ENCODE results near the gene CLEC11A. TPM values are rescaled to one million over a fixed set of nuclear protein-coding genes. Genes with fewer than 3 reads are reported as not detected.

CLEC11A gene
- total RNA-seq, 1 experiment from 2014 or later = 59.1 TPM

DNA sequence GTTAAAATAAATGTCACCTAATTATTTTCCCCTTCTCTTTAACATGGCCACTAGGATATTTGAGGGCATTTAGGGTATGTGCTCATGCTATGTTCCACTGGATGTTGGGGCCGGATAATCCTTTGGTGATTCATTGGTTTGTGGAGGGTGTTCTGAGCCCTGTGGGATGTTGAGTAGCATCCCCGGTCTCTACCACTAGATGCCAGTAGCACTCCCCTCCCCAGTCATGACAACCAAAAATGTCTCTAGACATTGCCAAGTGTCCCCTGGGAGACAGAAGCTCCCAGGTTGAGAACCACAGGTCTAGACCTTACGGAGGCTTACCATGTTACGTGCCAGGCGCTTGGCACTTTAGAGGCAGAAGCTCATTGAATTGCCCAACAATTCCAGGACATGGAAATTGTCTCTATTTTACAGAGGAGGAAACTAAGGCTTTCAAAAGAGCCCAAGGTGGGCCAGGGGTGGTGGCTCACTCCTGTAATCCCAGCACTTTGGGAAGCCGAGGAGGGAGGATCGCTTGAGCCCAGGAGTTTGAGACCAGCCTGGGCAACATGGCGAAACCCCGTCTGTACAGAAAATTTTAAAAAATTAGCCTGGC lies 17.6 kb upstream of the CLEC11A start:
- intact Hi-C loops (cut with micrococcal nuclease; ENCODE audit: unreplicated experiment) = loop anchor here (1.0 to 10.0 kb wide), 3 partner anchors 217 to 392 kb away; partner anchors contain the start of gene KLK10
- POLR2A ChIA-PET (ENCODE audit: low non-redundant PET) = interaction anchor here (0.6 kb wide), 1 partner anchor 166 kb away, joined by 3 read pairs; no protein-coding TSS in a partner anchor

DNA sequence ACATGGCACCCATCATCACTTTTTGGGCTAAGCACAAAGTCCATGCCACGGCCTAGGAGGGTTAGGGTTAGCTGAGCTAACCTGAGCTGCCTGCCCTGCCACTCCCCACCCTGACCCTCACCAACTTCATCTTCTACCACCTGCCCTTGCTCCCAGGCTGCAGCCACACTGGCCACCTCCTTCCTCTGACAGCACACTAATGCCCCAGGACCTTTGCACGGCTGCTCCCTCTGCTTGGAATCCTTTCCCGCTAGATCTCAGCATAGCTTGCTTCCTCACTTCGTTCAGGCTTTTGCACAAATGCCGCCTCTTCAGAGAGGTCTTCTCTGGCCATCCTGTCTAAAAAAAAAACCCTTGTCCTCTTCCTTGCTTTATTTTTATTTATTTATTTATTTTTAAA lies 16.8 kb upstream of the CLEC11A start:
- intact Hi-C loops (cut with micrococcal nuclease; ENCODE audit: unreplicated experiment) = loop anchor here (5.0 to 10.0 kb wide), 2 partner anchors 308 to 391 kb away; partner anchors contain the start of gene KLK10
- H3K27me3 ChIP-seq (replicated peaks; ENCODE audit: insufficient read depth, low read depth, low read length, poor library complexity) = no peaks in the 10 kb centered on the region
- H3K4me3 ChIP-seq (ENCODE audit: low read depth, low read length, poor library complexity, severe bottlenecking) = no peak overlapping the region
- DNase-seq (ENCODE audit: low spot score) = no peak
- H3K9me3 ChIP-seq (ENCODE audit: low read depth, low read length, poor library complexity, severe bottlenecking) = no peaks in the 10 kb centered on the region
- H3K4me1 ChIP-seq (ENCODE audit: insufficient read depth, low read length, poor library complexity, severe bottlenecking) = peaks cover 14% of the 10 kb centered on the region
- no peak for TF ChIP-seq EZH2 (IDR thresholded peaks at IDR 0.05; ENCODE audit: borderline replicate concordance, low read depth, low read length, poor library complexity, severe bottlenecking)
- TF ChIP-seq, protein P1, sequence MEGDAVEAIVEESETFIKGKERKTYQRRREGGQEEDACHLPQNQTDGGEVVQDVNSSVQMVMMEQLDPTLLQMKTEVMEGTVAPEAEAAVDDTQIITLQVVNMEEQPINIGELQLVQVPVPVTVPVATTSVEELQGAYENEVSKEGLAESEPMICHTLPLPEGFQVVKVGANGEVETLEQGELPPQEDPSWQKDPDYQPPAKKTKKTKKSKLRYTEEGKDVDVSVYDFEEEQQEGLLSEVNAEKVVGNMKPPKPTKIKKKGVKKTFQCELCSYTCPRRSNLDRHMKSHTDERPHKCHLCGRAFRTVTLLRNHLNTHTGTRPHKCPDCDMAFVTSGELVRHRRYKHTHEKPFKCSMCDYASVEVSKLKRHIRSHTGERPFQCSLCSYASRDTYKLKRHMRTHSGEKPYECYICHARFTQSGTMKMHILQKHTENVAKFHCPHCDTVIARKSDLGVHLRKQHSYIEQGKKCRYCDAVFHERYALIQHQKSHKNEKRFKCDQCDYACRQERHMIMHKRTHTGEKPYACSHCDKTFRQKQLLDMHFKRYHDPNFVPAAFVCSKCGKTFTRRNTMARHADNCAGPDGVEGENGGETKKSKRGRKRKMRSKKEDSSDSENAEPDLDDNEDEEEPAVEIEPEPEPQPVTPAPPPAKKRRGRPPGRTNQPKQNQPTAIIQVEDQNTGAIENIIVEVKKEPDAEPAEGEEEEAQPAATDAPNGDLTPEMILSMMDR (conservative IDR thresholded peaks at IDR 0.05; ENCODE audit: low read depth, low read length) = no peak
- ChIA-PET POLR2A (ENCODE audit: low non-redundant PET) (no interaction called here), CTCF (interaction anchor here (0.7 kb wide), 1 partner anchor 102 kb away, joined by 3 read pairs; no protein-coding TSS in a partner anchor)
- no peak overlapping the region for H3K27ac ChIP-seq (ENCODE audit: low read depth, low read length, poor library complexity, severe bottlenecking)
- peaks cover 15% of the 10 kb centered on the region for H3K36me3 ChIP-seq (ENCODE audit: insufficient read depth, low read length, poor library complexity, severe bottlenecking)
- BruUV-seq (replicated peaks) = no TSS peak

More for the DNA sequence above, 17.6 kb upstream of the CLEC11A start:
- peak; percentile 92 for DNase-seq (ENCODE audit: low spot score)
- CTCF ChIA-PET = interaction anchor here (0.6 to 2.4 kb wide), 6 partner anchors 13 to 217 kb away, joined by 3 to 15 read pairs (median 4); no protein-coding TSS in a partner anchor
- Histone ChIP-seq H3K9me3 (ENCODE audit: low read depth, low read length, poor library complexity, severe bottlenecking) (no peaks in the 10 kb centered on the region), H3K27ac (ENCODE audit: low read depth, low read length, poor library complexity, severe bottlenecking) (no peak overlapping the region), H3K4me3 (ENCODE audit: low read depth, low read length, poor library complexity, severe bottlenecking) (no peak overlapping the region), H3K27me3 (replicated peaks; ENCODE audit: insufficient read depth, low read depth, low read length, poor library complexity) (no peaks in the 10 kb centered on the region), H3K4me1 (ENCODE audit: insufficient read depth, low read length, poor library complexity, severe bottlenecking) (peaks cover 14% of the 10 kb centered on the region), H3K36me3 (ENCODE audit: insufficient read depth, low read length, poor library complexity, severe bottlenecking) (peaks cover 8% of the 10 kb centered on the region)
- no TSS peak for BruUV-seq (replicated peaks)
- TF ChIP-seq, protein P1 (conservative IDR thresholded peaks at IDR 0.05; ENCODE audit: low read depth, low read length) = peak; percentile 88
- TF ChIP-seq EZH2 (IDR thresholded peaks at IDR 0.05; ENCODE audit: borderline replicate concordance, low read depth, low read length, poor library complexity, severe bottlenecking) = no peak

DNA sequence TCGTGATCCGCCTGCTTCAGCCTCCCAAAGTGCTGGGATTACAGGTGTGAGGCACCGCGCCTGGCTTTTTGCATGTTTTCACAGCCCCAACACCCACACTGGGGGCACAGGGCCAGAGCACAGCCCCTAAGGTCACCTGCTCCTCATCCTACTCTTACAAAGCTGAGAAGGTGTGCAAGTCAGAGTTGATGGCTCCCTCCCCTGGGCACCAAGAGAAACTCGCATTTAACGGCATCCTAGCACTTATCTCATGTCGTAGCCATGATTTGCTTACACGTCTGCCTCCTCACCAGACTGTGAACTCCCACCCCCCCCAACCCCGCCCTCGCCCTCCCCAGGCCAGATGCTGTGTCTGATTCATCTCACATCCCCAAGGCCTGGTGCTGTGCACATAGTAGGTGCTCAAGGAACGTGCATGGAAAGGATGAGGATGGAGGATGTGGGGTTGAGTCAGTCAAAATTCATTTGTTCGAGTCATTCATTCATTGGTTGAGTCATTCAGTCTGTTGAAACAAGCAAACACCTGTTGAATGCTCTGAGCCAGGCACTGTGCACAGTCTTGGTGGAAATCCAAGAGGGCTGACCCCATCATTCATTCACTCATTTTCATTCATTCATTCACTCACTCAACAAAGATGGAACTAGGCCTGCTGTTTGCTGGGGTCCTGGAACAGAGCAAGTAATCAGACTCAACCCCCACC lies 14.8 kb upstream of the CLEC11A start:
- H3K4me3 ChIP-seq (ENCODE audit: low read depth, low read length, poor library complexity, severe bottlenecking) = no peak overlapping the region
- no TSS peak for BruUV-seq (replicated peaks)
- H3K27me3 ChIP-seq (replicated peaks; ENCODE audit: insufficient read depth, low read depth, low read length, poor library complexity) = no peaks in the 10 kb centered on the region
- no peaks in the 10 kb centered on the region for H3K9me3 ChIP-seq (ENCODE audit: low read depth, low read length, poor library complexity, severe bottlenecking)
- POLR2A ChIA-PET (ENCODE audit: low non-redundant PET) = no interaction called here
- intact Hi-C loops (cut with micrococcal nuclease; ENCODE audit: unreplicated experiment) = loop anchor here (5.0 to 10.0 kb wide), 2 partner anchors 306 to 389 kb away; partner anchors contain the start of gene KLK10
- H3K4me1 ChIP-seq (ENCODE audit: insufficient read depth, low read length, poor library complexity, severe bottlenecking) = peaks cover 14% of the 10 kb centered on the region
- TF ChIP-seq EZH2 (IDR thresholded peaks at IDR 0.05; ENCODE audit: borderline replicate concordance, low read depth, low read length, poor library complexity, severe bottlenecking) = no peak
- TF ChIP-seq, protein P1 (conservative IDR thresholded peaks at IDR 0.05; ENCODE audit: low read depth, low read length) = no peak
- no peak for DNase-seq (ENCODE audit: low spot score)
- peaks cover 33% of the 10 kb centered on the region for H3K36me3 ChIP-seq (ENCODE audit: insufficient read depth, low read length, poor library complexity, severe bottlenecking)
- no peak overlapping the region for H3K27ac ChIP-seq (ENCODE audit: low read depth, low read length, poor library complexity, severe bottlenecking)
- CTCF ChIA-PET = no interaction called here
